ENCODE results near the gene UGCG.
"Not testable (repeated sequence)": the region's sequence is repeated elsewhere in the genome, so short reads cannot be mapped to it uniquely, and the experiment has no call there.

UGCG gene

GRCh38 chr9:111895996-111896941, at the start of gene UGCG:
UGCG (plus strand) TSS chr9:111896814; CDS start chr9:111897216, 402 bp downstream.
- peak; percentile 72 for DNase-seq (ENCODE audit: low read depth)

- no peak for DNase-seq (ENCODE audit: low read depth)
Measured at GRCh38 chr9:111851553-111851952, 45.1 kb upstream of the UGCG start.

GRCh38 chr9:111852291-111852690, 44.3 kb upstream of the UGCG start:
- DNase-seq (ENCODE audit: low read depth): no peak

- DNase-seq (ENCODE audit: low read depth): no peak
Measured at GRCh38 chr9:111853450-111853827, 43.2 kb upstream of the UGCG start.

- no peak for DNase-seq (ENCODE audit: low read depth)
Measured at GRCh38 chr9:111854799-111855198, 41.8 kb upstream of the UGCG start.

- DNase-seq (ENCODE audit: low read depth): no peak
Measured at GRCh38 chr9:111857555-111858211, 38.9 kb upstream of the UGCG start.

- no peak for DNase-seq (ENCODE audit: low read depth)
Measured at GRCh38 chr9:111860443-111860842, 36.2 kb upstream of the UGCG start.

GRCh38 chr9:111863636-111864035, 33.0 kb upstream of the UGCG start:
- DNase-seq (ENCODE audit: low read depth): no peak

- no peak for DNase-seq (ENCODE audit: low read depth)
Measured at GRCh38 chr9:111866976-111867375, 29.6 kb upstream of the UGCG start.

GRCh38 chr9:111868475-111868874, 28.1 kb upstream of the UGCG start:
- no peak for DNase-seq (ENCODE audit: low read depth)

- DNase-seq (ENCODE audit: low read depth): no peak
Measured at GRCh38 chr9:111870774-111871498, 25.7 kb upstream of the UGCG start.

GRCh38 chr9:111871499-111871855, 25.1 kb upstream of the UGCG start:
- no peak for DNase-seq (ENCODE audit: low read depth)

GRCh38 chr9:111872886-111873285, 23.7 kb upstream of the UGCG start:
- no peak for DNase-seq (ENCODE audit: low read depth)

GRCh38 chr9:111873901-111874300, 22.7 kb upstream of the UGCG start:
- DNase-seq (ENCODE audit: low read depth): no peak

- no peak for DNase-seq (ENCODE audit: low read depth)
Measured at GRCh38 chr9:111874500-111874899, 22.1 kb upstream of the UGCG start.

GRCh38 chr9:111875291-111875690, 21.3 kb upstream of the UGCG start:
- not testable (repeated sequence) for DNase-seq (ENCODE audit: low read depth)

- not testable (repeated sequence) for DNase-seq (ENCODE audit: low read depth)
Measured at GRCh38 chr9:111875691-111876090, 20.9 kb upstream of the UGCG start.

- no peak for DNase-seq (ENCODE audit: low read depth)
Measured at GRCh38 chr9:111876179-111876578, 20.4 kb upstream of the UGCG start.

- DNase-seq (ENCODE audit: low read depth): no peak
Measured at GRCh38 chr9:111877420-111877819, 19.2 kb upstream of the UGCG start.

GRCh38 chr9:111878946-111879345, 17.7 kb upstream of the UGCG start:
- DNase-seq (ENCODE audit: low read depth): no peak

- no peak for DNase-seq (ENCODE audit: low read depth)
Measured at GRCh38 chr9:111886983-111887718, 9.5 kb upstream of the UGCG start.

GRCh38 chr9:111890334-111890733, 6.3 kb upstream of the UGCG start:
- DNase-seq (ENCODE audit: low read depth): no peak
